NCI-H226 (cell line): ENCODE measurements around the gene ABHD16B.
A peak's percentile ranks its signal among the peaks of the same experiment; 100 is the strongest.

Source experiments
- DNase-seq: peaks from one replicate; pipeline ENCODE4 v3.0.0-alpha.2; 2015

Gene ABHD16B

GRCh38 chr20:63861365-63861934, at the start of gene ABHD16B:
Gene ABHD16B (plus strand): TSS chr20:63861498. CDS start chr20:63861541, 43 bp downstream.
- no peak for DNase-seq

- DNase-seq: no peak
Measured at GRCh38 chr20:63814891-63815614, 46.2 kb upstream of the ABHD16B start.

GRCh38 chr20:63815615-63816253, 45.6 kb upstream of the ABHD16B start:
- no peak for DNase-seq

- DNase-seq: no peak
Measured at GRCh38 chr20:63819224-63819921, 41.9 kb upstream of the ABHD16B start.

GRCh38 chr20:63821811-63822210, 39.5 kb upstream of the ABHD16B start:
- DNase-seq: no peak

GRCh38 chr20:63822276-63822696, 39.0 kb upstream of the ABHD16B start:
- DNase-seq: no peak

- DNase-seq: no peak
Measured at GRCh38 chr20:63823691-63824311, 37.5 kb upstream of the ABHD16B start.

GRCh38 chr20:63825331-63826118, 35.8 kb upstream of the ABHD16B start:
- no peak for DNase-seq

- peak; percentile 22 for DNase-seq
Measured at GRCh38 chr20:63826753-63827152, 34.5 kb upstream of the ABHD16B start.

- DNase-seq: no peak
Measured at GRCh38 chr20:63828124-63828523, 33.2 kb upstream of the ABHD16B start.

- DNase-seq: no peak
Measured at GRCh38 chr20:63828545-63828944, 32.8 kb upstream of the ABHD16B start.

- DNase-seq: no peak
Measured at GRCh38 chr20:63828951-63829350, 32.3 kb upstream of the ABHD16B start.

GRCh38 chr20:63829603-63829944, 31.7 kb upstream of the ABHD16B start:
- DNase-seq: no peak

GRCh38 chr20:63829945-63830835, 31.1 kb upstream of the ABHD16B start:
- DNase-seq: no peak

GRCh38 chr20:63830841-63831588, 30.3 kb upstream of the ABHD16B start, which contains the start of gene ZBTB46:
Gene ZBTB46 (minus strand): TSS chr20:63831264. CDS start chr20:63790757, 40,507 bp downstream.
- peak; percentile 35 for DNase-seq

- peak; percentile 31 for DNase-seq
Measured at GRCh38 chr20:63831646-63831992, 29.7 kb upstream of the ABHD16B start.

GRCh38 chr20:63831993-63832686, 29.2 kb upstream of the ABHD16B start:
- DNase-seq: peak; percentile 95

GRCh38 chr20:63833776-63834490, 27.4 kb upstream of the ABHD16B start:
- DNase-seq: no peak

GRCh38 chr20:63834491-63834880, 26.8 kb upstream of the ABHD16B start:
- no peak for DNase-seq
